22Rv1 (cell line): ENCODE results near the gene NPAS2.

Experiments used
- ZFX ChIP-seq: fragments of 450-650 bp; IDR thresholded peaks from 2 replicates; pipeline ENCODE4 v1.6.1; 2017; ENCODE audit warnings: antibody characterized with exemption, borderline replicate concordance
- TF ChIP-seq, protein P1 (sequence below): fragments of 450-650 bp; IDR thresholded peaks from 2 replicates; pipeline ENCODE4 v1.5.1; 2017; ENCODE audit warnings: mild to moderate bottlenecking

GRCh38 chr2:100893392-100894104 is 73.6 kb downstream of the NPAS2 start:
- TF ChIP-seq, protein P1, sequence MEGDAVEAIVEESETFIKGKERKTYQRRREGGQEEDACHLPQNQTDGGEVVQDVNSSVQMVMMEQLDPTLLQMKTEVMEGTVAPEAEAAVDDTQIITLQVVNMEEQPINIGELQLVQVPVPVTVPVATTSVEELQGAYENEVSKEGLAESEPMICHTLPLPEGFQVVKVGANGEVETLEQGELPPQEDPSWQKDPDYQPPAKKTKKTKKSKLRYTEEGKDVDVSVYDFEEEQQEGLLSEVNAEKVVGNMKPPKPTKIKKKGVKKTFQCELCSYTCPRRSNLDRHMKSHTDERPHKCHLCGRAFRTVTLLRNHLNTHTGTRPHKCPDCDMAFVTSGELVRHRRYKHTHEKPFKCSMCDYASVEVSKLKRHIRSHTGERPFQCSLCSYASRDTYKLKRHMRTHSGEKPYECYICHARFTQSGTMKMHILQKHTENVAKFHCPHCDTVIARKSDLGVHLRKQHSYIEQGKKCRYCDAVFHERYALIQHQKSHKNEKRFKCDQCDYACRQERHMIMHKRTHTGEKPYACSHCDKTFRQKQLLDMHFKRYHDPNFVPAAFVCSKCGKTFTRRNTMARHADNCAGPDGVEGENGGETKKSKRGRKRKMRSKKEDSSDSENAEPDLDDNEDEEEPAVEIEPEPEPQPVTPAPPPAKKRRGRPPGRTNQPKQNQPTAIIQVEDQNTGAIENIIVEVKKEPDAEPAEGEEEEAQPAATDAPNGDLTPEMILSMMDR, result no peak
- TF ChIP-seq ZFX, result no peak
